ENCODE measurements around the gene SLC2A4RG.

SLC2A4RG gene

GRCh38 chr20:63699466-63700198, 39.9 kb upstream of the SLC2A4RG start:
- no peak for DNase-seq (ENCODE audit: low spot score)

GRCh38 chr20:63700199-63701050, 39.2 kb upstream of the SLC2A4RG start:
- no peak for DNase-seq (ENCODE audit: low spot score)

- no peak for DNase-seq (ENCODE audit: low spot score)
Observed at GRCh38 chr20:63701051-63701328, 38.6 kb upstream of the SLC2A4RG start.

- DNase-seq (ENCODE audit: low spot score) = no peak
Observed at GRCh38 chr20:63701329-63702035, 38.1 kb upstream of the SLC2A4RG start.

- DNase-seq (ENCODE audit: low spot score) = no peak
Observed at GRCh38 chr20:63702036-63702665, 37.4 kb upstream of the SLC2A4RG start.

DNA sequence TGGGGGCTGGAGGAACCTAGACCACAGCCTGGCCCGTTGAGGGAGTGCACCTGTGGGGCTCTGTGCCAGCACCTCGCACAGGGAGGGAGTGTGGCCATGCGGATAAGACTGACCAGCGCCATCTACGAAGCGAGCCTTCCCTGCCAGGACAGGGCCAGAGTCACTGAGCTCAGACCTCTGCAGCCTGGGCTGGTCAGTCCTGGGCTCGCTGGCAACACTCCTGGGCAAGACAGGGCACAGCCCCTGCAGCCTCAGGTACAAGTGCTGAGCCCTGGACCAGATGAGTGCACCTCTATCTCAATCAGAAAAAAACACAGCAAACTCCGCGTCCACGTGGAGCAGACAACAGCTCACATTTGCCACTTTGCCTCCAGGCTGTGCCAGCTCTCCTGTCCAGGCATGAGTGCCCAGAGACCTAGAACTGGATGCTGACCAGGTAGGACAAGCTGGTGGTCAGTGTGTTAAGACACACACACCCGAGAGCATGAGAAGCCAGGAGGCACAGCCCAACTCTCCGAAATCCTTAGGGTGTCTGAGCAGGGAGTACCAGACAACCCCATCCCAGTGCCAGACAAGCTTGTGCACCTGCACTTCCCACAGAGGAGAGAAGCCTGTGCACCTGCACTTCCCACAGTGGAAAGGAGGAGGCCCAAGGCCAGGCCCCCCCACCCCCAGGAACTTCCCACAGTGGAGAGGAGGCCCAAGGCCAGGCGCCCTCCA, 36.7 kb upstream of the SLC2A4RG start:
- DNase-seq (ENCODE audit: low spot score) = no peak

DNA sequence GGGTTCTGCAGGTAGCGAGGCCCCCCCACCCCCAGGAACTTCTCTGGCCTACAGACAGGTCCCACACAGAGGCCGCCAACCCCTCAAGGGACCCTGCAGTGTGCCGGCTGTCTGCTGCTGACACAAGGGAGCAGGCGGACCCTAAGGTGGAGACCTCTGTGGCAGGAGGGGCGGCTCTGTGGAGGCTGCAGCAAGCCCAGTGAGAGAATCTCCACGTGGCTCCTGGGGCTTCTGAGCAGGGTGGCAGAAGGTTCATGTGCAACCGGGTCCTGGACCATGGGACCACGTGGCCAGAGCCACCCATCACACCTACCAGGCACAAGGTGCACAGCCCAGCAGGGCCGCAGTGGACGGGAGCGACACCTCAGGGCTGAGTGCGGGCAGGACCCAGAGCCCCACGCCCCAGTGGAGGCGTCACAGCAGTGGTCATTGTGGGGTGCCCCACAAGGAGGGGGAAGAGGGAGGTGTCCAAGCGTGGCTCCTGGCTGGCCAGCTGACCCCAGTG, 36.1 kb upstream of the SLC2A4RG start:
- no peak for DNase-seq (ENCODE audit: low spot score)

DNA sequence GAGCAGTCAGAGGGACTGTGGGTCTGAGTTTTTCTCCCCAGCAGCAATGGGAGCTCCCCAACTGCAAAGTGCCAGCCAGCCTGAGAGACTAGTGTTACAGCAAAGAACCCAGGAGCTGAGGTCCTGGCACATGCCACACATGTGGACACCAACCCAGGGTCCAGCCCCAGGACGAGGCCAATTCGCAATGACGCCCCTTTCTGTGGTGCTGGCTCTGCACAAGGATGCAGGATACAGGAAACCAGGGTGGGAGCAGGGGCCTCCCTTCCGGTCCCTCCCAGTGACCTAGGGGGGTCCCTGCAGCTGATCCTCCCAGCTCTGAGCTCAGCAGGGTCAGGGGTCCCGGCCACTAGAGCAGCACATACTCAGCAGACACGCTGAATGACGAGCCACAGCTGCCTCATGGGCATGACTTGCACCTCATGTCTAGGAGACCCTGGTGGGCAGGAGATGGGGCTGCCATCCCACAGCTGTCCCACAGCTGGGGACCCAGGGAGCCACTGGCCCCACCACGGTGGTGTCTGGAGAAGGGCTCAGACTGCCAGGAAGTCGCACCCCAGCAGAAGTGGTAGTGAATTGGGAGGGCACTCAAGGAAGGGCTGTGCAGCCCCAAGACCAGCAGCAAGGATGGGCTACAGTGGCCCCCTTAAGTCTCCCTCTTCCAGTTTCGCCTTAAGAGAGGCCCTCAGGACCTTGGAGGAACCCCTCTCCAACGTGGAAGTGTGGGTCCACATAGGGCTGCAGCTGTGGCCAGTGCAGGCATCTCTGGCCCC, 35.4 kb upstream of the SLC2A4RG start:
- DNase-seq (ENCODE audit: low spot score) = no peak

GRCh38 chr20:63704749-63705117, 34.8 kb upstream of the SLC2A4RG start:
- no peak for DNase-seq (ENCODE audit: low spot score)

- DNase-seq (ENCODE audit: low spot score) = no peak
Observed at GRCh38 chr20:63705232-63706026, 34.1 kb upstream of the SLC2A4RG start.

DNA sequence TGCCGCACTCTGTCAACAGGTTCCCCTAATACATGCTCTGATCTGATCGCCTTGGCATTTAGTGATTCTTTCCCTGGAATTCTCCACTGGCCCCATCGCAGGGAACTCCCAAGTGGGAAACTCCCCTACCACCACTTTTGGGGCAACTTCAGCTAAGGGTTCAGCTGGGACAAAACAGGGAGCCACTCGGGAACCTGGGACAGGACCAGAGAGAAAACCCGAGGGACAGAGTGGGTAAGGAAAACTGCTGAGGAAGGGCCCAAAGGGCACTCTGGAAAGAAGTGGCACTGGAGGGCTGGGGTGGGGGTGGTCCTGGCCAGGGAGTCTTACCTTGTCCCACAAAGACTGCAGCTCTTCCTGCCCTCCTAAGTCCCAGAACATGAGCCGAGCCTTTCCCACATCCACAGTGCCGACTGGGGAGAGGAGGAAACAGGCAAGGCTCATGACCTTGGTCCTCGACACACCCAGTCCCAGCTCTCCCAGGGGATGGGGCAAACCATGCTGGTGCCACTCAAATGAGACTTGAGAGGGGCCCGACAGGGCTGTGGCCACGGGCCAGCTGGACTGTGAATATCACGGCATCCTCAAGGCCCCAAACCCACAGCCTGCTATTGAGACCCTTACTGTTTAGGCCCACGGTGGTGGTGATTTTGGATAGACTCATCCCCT, 33.4 kb upstream of the SLC2A4RG start:
- no peak for DNase-seq (ENCODE audit: low spot score)

DNA sequence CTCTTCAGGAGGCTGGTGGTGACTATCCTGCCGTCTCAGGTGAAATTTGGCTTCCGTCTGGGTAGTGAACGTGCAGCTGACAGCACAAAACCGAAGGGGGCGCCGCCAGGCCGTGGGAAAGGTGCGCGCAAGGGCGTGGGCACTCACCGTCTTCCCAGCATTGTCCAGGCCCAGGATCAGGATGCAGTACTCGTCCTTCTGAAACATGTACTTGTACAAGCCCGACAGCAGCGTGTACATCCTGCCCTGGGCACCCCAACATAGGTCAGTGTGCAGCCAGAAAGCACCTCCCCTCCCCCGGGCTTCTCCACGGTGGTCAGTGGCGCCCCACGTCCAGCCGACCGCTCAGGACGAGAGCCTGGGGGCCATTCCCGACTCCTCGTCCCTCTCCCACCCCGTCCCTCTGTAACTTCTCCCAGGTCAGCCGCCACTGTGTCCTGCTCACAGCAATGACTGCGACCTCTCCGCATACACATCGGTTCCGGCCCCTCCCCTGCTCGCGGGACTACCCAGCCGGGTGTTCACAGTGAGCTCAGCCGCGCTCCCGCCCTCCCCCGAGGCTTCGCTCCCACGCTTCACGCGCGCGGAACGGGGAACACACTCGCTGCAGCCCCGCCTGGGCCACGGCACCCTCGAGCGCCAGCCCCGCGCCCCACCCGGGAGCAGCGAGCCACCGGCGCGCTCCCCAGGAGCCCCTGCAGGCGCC, 32.6 kb upstream of the SLC2A4RG start:
- no peak for DNase-seq (ENCODE audit: low spot score)

GRCh38 chr20:63707558-63708300, 31.8 kb upstream of the SLC2A4RG start, which contains the start of the genes ARFRP1 and ZGPAT:
Gene ARFRP1, minus strand, starts transcription at chr20:63707976. Its CDS starts 885 bp downstream, at chr20:63707091.
Gene ZGPAT, plus strand, starts transcription at chr20:63708039. Its CDS starts 542 bp downstream, at chr20:63708581.
- DNase-seq (ENCODE audit: low spot score) = peak; percentile 89

GRCh38 chr20:63708301-63709148, 31.1 kb upstream of the SLC2A4RG start:
- no peak for DNase-seq (ENCODE audit: low spot score)

DNA sequence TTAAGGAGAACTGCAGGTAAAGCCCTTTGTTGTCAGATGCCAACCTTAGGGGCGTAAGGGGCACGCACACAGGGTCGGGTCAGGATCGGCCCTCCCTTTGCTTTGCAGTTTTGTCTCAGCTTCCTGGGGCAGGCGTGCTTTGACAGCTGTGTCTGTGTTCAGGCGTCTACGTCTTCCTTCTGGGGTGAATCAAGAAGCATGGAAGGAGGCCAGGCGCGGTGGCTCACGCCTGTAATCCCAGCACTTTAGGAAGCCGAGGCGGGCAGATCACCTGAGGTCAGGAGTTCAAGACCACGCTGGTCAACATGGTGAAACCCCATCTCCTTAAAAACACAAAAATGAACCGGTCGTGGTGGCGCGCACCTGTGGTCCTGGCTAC, 30.4 kb upstream of the SLC2A4RG start:
- DNase-seq (ENCODE audit: low spot score) = no peak

DNA sequence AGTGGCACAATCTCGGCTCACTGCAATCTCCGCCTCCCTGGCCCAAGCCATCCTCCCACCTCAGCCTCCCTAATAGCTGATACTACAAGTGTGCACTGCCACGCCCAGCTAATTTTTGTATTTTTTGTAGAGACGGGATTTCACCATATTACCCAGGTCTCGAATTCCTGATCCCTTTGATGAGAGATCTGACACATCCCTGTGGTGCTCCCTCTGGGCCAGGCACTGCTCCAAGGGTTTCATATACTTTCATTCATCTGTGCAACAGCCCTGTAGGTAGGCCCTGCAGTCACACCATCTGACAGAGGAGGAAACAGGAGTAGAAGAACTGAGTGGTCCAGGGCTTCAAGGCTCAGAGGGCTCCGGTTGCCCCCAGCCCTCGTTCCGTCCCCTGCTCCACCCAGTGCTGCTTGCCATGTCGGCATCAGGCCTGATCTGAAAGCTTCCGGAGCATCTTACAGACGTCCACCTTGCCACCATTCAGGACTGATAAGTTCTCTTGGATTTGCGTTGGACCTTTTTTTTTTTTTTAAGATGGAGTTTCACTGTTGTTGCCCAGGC, 28.4 kb upstream of the SLC2A4RG start:
- no peak for DNase-seq (ENCODE audit: low spot score)

- no peak for DNase-seq (ENCODE audit: low spot score)
Observed at GRCh38 chr20:63712191-63712590, 27.4 kb upstream of the SLC2A4RG start.
